Astrocyte (in vitro differentiated cells and primary cell): Measurements from ENCODE around the gene DGKB. TPM values are rescaled to one million over a fixed set of nuclear protein-coding genes. Genes with fewer than 3 reads are reported as not detected.

ENCODE experiments used
- DNase-seq: peaks from one replicate; pipeline ENCODE4 v3.0.0-alpha.2; 2010; ENCODE audit warnings: low read depth
- FAIRE-seq: peaks from 2 replicates; lab custom pipeline; 2011; peaks lifted over from hg19 to GRCh38; lab: Jason Lieb, UNC
- H2AFZ ChIP-seq: 2 replicates; pipeline ENCODE4 v1.6.0; 2012; ENCODE audit warnings: low read depth, low read length, inconsistent platforms
- H3K27ac ChIP-seq: 2 replicates; pipeline ENCODE4 v1.5.1; 2011; ENCODE audit warnings: low read depth, low read length, inconsistent platforms
- H3K27me3 ChIP-seq: 2 replicates; pipeline ENCODE4 v1.6.0; 2011; ENCODE audit warnings: low read length, inconsistent platforms; ENCODE audit not compliant: insufficient read depth
- H3K36me3 ChIP-seq: 2 replicates; pipeline ENCODE4 v1.5.1; 2011; ENCODE audit warnings: low read length, inconsistent platforms; ENCODE audit not compliant: insufficient read depth
- H3K4me1 ChIP-seq: 2 replicates; pipeline ENCODE4 v1.5.1; 2011; ENCODE audit warnings: low read length, inconsistent platforms; ENCODE audit not compliant: insufficient read depth
- H3K4me2 ChIP-seq: 2 replicates; pipeline ENCODE4 v1.6.0; 2012; ENCODE audit warnings: low read length, inconsistent platforms
- H3K4me3 ChIP-seq: 2 replicates; pipeline ENCODE4 v1.5.1; 2011; ENCODE audit warnings: low read depth, mild to moderate bottlenecking, low read length, inconsistent platforms; ENCODE audit not compliant: insufficient read depth
- H3K79me2 ChIP-seq: 2 replicates; pipeline ENCODE4 v1.6.0; 2012; ENCODE audit warnings: mild to moderate bottlenecking, low read length, inconsistent platforms; ENCODE audit not compliant: insufficient read depth
- H3K9ac ChIP-seq: 2 replicates; pipeline ENCODE4 v1.6.0; 2012; ENCODE audit warnings: mild to moderate bottlenecking, low read length, inconsistent platforms
- H3K9me3 ChIP-seq: 2 replicates; pipeline ENCODE4 v1.5.1; 2012; ENCODE audit warnings: low read depth, mild to moderate bottlenecking, low read length, inconsistent platforms; ENCODE audit not compliant: insufficient read depth
- H4K20me1 ChIP-seq: 2 replicates; pipeline ENCODE4 v1.6.0; 2012; ENCODE audit warnings: low read length, inconsistent platforms; ENCODE audit not compliant: insufficient read depth
- H3K27ac Mint-ChIP-seq: one replicate; pipeline ENCODE4 v1.8.0; 2021; ENCODE audit warnings: mild to moderate bottlenecking, mixed read lengths; ENCODE audit not compliant: unreplicated experiment
- H3K27me3 Mint-ChIP-seq: one replicate; pipeline ENCODE4 v1.8.0; 2021; ENCODE audit warnings: low read depth, mixed read lengths; ENCODE audit not compliant: unreplicated experiment
- H3K36me3 Mint-ChIP-seq: one replicate; pipeline ENCODE4 v1.8.0; 2021; ENCODE audit warnings: low read depth, mixed read lengths; ENCODE audit not compliant: unreplicated experiment
- H3K4me1 Mint-ChIP-seq: one replicate; pipeline ENCODE4 v1.8.0; 2021; ENCODE audit warnings: low read depth, mixed read lengths; ENCODE audit not compliant: unreplicated experiment
- H3K4me3 Mint-ChIP-seq: one replicate; pipeline ENCODE4 v1.8.0; 2021; ENCODE audit warnings: mild to moderate bottlenecking, moderate library complexity, mixed read lengths; ENCODE audit not compliant: unreplicated experiment
- H3K9me3 Mint-ChIP-seq: one replicate; pipeline ENCODE4 v1.8.0; 2021; ENCODE audit warnings: mild to moderate bottlenecking, mixed read lengths; ENCODE audit not compliant: unreplicated experiment
- CTCF ChIP-seq: IDR thresholded peaks from 2 replicates; pipeline ENCODE4 v1.5.1; 2011; ENCODE audit warnings: low read depth, mild to moderate bottlenecking, inconsistent platforms, low read length, moderate library complexity; ENCODE audit not compliant: insufficient read depth
- EZH2 ChIP-seq: IDR thresholded peaks from 2 replicates; pipeline ENCODE4 v1.6.1; 2012; ENCODE audit warnings: mild to moderate bottlenecking, low read length, inconsistent platforms; ENCODE audit not compliant: insufficient read depth
- total RNA-seq: library from RNA; stranded (reverse); gene quantifications from 2 replicates; pipeline ENCODE4 v1.2.1, GENCODE V29; 2021

DGKB gene
- total RNA-seq, 1 donor from 2014 or later, result 0.39 TPM

GRCh38 chr7:14158111-14158510 is 744.4 kb downstream of the DGKB start:
- no peaks in the 10 kb centered on the region for H3K36me3 Mint-ChIP-seq
- no peak overlapping the region for H3K27ac ChIP-seq
- H3K27me3 ChIP-seq, result no peaks in the 10 kb centered on the region
- no peak overlapping the region for H2AFZ ChIP-seq
- H3K4me3 Mint-ChIP-seq, result no peak overlapping the region
- TF ChIP-seq EZH2 (no peak), CTCF (no peak)
- H3K27ac Mint-ChIP-seq, result no peak overlapping the region
- H3K4me1 ChIP-seq, result no peaks in the 10 kb centered on the region
- DNase-seq, result no peak
- H3K4me1 Mint-ChIP-seq, result no peaks in the 10 kb centered on the region
- H3K9me3 Mint-ChIP-seq, result no peaks in the 10 kb centered on the region
- H3K79me2 ChIP-seq, result no peaks in the 10 kb centered on the region
- FAIRE-seq, result no peak
- H3K4me2 ChIP-seq, result no peak overlapping the region
- no peaks in the 10 kb centered on the region for H3K36me3 ChIP-seq
- H3K9ac ChIP-seq, result no peak overlapping the region
- no peaks in the 10 kb centered on the region for H4K20me1 ChIP-seq
- no peaks in the 10 kb centered on the region for H3K9me3 ChIP-seq
- H3K4me3 ChIP-seq, result no peak overlapping the region
- no peaks in the 10 kb centered on the region for H3K27me3 Mint-ChIP-seq

GRCh38 chr7:14156436-14156835 is 746.1 kb downstream of the DGKB start:
- FAIRE-seq, result no peak
- Histone ChIP-seq H3K4me1 (no peaks in the 10 kb centered on the region), H3K79me2 (no peaks in the 10 kb centered on the region), H3K9me3 (no peaks in the 10 kb centered on the region), H3K4me2 (no peak overlapping the region), H3K27me3 (no peaks in the 10 kb centered on the region), H3K36me3 (no peaks in the 10 kb centered on the region), H4K20me1 (no peaks in the 10 kb centered on the region), H3K4me3 (no peak overlapping the region), H3K9ac (no peak overlapping the region), H2AFZ (no peak overlapping the region), H3K27ac (no peak overlapping the region)
- DNase-seq, result no peak
- Mint-ChIP-seq H3K27me3 (no peaks in the 10 kb centered on the region), H3K27ac (no peak overlapping the region), H3K9me3 (no peaks in the 10 kb centered on the region), H3K36me3 (no peaks in the 10 kb centered on the region), H3K4me1 (no peaks in the 10 kb centered on the region), H3K4me3 (no peak overlapping the region)
- TF ChIP-seq EZH2 (no peak), CTCF (no peak)

GRCh38 chr7:14148974-14149373 is 753.6 kb downstream of the DGKB start:
- H3K4me3 Mint-ChIP-seq, result no peak overlapping the region
- H3K4me1 Mint-ChIP-seq, result no peaks in the 10 kb centered on the region
- H3K27me3 Mint-ChIP-seq, result no peaks in the 10 kb centered on the region
- Histone ChIP-seq H3K4me1 (no peaks in the 10 kb centered on the region), H3K27me3 (no peaks in the 10 kb centered on the region), H3K4me3 (no peak overlapping the region), H3K9ac (no peak overlapping the region), H4K20me1 (no peaks in the 10 kb centered on the region), H3K36me3 (no peaks in the 10 kb centered on the region), H3K27ac (no peak overlapping the region), H3K79me2 (no peaks in the 10 kb centered on the region), H3K9me3 (no peaks in the 10 kb centered on the region), H3K4me2 (no peak overlapping the region), H2AFZ (no peak overlapping the region)
- TF ChIP-seq EZH2 (no peak), CTCF (no peak)
- FAIRE-seq (no peak), DNase-seq (no peak)
- no peak overlapping the region for H3K27ac Mint-ChIP-seq
- H3K9me3 Mint-ChIP-seq, result no peaks in the 10 kb centered on the region
- H3K36me3 Mint-ChIP-seq, result no peaks in the 10 kb centered on the region
